Measurements from ENCODE around the gene OR8K5. TPM values are rescaled to one million over a fixed set of nuclear protein-coding genes. Genes with fewer than 3 reads are reported as not detected.
"Not testable (repeated sequence)": the region's sequence is repeated elsewhere in the genome, so short reads cannot be mapped to it uniquely, and the experiment has no call there.

The OR8K5 gene, protein sequence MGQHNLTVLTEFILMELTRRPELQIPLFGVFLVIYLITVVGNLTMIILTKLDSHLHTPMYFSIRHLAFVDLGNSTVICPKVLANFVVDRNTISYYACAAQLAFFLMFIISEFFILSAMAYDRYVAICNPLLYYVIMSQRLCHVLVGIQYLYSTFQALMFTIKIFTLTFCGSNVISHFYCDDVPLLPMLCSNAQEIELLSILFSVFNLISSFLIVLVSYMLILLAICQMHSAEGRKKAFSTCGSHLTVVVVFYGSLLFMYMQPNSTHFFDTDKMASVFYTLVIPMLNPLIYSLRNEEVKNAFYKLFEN
- not detected in 2 replicates for total RNA-seq (2014; rRNA removed; shearing (Covaris generic))

DNA sequence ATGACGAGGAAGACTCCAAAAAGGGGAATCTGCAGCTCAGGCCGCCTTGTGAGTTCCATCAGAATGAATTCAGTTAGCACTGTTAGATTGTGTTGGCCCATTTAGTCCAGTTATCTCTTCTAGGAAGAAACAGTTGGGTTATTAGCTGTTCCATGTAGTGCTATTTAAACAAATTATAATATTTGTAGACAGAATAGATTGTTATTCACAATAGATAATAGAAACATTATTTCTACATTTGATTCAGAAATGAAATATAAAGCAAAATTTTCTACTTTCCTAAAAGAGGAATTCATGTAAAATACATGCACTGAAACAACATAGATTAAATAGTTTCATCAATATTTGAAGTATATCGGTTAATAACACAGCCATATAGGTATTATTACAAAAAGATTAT lies at the start of gene OR8K5:
TSS of gene OR8K5 (minus strand) at position 101 of the 400 bp plus-strand sequence. CDS start at position 101, 0 bp downstream.
- DNase-seq (ENCODE audit: low read depth), result no peak

DNA sequence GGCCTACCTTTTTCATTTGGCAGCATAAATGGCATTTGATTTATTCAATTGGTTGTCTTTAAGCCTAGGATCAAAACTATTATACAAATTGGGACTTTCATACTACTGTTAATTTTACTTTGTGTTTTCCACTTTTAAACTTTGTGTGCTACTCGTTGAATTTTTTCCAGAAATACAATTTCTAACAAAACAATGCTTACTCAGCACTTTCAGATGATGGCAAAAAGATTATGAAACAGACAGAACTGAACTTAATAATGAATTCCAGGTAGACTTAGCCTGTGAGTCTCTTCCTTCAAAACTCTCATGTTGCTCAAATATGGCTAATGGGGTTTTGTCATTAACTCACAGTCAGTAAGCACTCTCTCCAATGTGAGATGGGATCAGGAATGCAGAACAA lies 47.7 kb upstream of the OR8K5 start:
- DNase-seq (ENCODE audit: low read depth), result no peak

DNA sequence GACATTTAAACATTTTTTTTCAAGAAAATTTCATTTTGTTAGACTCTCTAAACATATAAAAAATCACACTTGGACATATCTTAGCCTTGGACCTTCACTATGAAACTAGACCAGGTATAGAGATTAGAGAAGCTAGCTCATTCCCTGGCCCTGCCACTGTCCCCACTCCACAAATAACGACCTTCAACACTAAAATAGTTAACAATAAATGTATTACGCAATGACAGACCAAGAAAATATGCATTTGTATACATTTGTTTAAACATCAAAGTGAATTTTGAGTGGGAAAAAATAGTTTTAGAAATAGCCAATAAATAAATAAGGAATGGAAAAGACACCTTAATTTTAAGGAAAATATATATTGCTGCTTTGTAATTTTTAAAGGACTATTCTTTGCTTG lies 37.2 kb upstream of the OR8K5 start:
- no peak for DNase-seq (ENCODE audit: low read depth)

DNA sequence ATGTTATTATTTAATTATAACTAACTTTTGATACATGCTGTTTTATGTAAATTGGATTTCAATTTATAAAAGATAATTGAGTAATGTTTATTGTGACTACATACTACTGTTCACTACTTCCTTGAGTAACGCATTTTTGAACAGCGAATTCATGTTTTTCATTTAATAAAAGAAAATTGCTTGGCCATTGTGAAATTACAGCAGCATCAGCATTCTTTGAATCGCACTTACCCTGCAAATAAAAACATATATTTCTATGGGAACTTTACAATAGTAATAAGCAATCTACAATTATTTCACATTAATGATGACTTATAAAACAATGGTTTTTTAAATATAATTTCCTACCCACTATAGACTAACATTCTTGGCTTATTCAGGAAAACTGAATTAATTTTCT lies 36.6 kb upstream of the OR8K5 start:
- no peak for DNase-seq (ENCODE audit: low read depth)

DNA sequence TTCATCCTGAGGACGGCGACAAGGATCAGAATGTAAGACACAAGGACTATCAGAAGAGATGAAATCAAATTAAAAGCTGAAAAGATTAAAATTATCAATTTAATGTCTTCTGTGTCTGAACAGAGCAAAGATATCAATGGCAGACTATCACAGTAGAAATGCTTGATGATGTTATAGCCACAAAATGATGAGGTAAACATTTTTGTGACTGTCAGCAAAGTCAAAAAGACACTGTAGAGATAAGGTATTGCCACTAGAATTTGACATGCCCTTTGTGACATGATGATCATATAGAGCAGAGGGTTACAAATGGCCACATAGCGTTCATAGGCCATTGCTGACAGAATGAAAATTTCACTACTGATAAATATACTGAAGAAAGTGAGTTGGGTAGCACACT lies 28.5 kb upstream of the OR8K5 start:
- DNase-seq (ENCODE audit: low read depth), result no peak

DNA sequence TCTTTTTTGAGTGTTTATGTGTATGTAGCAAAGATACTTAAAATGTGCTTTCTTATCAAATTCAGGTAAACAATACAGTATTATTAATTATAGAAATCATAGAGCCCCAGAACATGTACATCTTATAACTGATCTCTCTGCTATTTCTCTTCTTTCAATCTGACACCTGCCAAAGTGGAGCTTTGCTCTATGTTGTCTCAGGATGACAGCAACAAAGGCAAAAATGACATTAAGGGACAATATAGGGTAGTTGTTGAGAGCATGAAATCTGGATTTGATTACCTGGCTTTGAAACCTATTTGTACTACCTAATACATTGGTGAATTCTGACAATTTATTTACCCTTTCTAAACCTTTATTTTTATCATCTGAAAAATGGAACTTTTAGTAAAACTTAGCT lies 23.3 kb upstream of the OR8K5 start:
- no peak for DNase-seq (ENCODE audit: low read depth)

DNA sequence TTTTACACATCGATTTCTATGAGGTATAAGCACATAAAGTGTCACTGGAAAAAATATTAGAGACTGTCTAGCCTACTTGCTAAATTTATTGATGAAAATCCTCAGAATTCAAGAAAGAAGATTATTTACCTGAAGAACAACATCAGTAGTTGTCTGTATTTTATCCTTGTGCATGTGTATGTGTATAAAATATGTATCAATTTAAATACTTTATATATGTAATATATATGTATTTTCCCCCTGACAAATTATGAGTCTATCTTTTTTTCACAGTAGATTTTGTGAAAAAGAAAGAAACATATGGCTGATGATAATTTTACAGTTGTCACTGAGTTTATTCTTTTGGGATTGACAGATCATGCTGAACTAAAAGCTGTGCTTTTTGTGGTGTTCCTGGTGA lies 16.2 kb upstream of the OR8K5 start, which contains the start of gene OR5J2:
TSS of gene OR5J2 (plus strand) at position 301 of the 400 bp plus-strand sequence. CDS start at position 301, 0 bp downstream.
- DNase-seq (ENCODE audit: low read depth), result no peak

DNA sequence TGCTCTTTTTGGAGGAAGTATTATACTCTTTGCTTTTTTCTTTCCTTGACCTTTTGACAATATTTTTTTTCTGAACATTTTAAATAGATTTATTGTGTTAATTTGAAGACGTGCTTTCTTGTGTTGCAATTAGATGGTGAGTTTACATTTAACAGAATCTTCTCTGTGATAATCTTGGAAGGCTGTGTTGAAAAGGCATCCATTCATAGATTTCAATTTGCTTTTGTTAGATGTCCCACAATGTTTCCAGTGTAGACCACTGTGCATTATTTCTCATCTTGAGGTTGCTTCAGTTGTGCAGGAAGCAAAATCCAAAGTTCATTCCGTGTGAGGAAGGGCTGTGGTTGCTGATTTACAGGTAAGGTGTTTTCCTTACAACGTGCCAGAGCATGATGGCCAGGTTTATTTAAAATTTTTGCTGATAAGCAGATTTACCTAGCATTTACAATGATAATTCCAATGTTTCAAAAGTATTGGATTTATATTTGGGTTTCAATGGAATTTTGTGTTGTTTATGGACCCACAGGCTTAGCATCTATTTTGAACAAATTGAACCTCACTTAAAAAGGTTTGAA lies 12.2 kb upstream of the OR8K5 start:
- DNase-seq (ENCODE audit: low read depth), result no peak

DNA sequence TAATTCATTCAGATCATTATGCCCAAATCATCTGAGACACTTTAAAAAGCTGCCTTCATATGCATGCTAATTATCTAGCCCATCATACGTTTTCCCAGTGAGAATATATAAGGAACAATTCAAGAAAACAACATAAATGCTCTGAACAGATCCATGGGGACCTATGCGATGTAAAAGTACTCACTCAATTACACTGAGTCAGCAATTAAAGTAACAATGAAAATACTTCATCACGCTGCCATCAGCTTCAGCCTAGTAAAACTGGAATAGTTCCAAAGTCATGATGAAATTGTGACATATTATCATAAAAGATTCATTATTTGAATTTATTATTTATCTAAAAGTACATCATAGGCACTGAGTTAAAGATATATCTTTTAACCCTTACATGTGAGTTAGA lies 3.7 kb upstream of the OR8K5 start:
- DNase-seq (ENCODE audit: low read depth), result no peak

DNA sequence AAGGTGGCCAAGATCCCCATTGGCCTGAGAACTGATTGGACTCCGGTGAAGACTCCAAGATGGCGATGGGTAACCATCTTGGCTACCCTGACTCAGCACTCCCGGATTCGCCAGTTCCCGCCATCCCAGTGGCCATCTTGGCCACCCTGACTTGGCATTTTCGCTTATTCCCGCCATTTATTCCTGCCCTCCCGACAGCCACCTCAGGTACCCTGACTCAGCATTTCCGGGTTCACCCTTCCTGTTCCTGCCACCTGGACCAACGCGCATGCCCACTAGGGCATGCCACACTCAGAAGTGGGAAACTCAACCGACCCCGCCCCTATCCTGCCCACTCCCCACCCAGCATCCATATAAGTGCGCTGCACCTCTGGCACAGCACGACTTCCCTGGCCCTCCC lies 7.8 kb downstream of the OR8K5 start:
- DNase-seq (ENCODE audit: low read depth), result no peak

DNA sequence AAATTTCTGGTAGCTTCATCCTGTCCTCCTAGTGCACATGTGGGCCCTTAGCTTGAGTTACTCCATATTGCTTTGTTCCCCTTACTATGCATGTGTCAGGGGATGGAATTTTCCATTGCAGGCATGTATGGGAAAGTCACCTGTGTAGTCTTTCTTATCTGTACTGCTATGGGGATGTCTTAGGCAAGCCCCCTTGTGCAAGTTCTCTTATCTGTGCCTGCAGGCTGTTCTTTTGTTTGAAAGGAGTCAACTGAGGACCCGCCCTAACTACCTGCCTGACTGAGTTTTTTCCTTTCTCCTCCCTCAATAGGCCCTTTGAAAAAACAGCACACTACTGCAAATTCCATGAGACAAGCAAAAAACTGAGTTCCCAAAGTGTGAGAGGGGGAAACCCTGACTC lies 8.7 kb downstream of the OR8K5 start:
- DNase-seq (ENCODE audit: low read depth), result no peak

DNA sequence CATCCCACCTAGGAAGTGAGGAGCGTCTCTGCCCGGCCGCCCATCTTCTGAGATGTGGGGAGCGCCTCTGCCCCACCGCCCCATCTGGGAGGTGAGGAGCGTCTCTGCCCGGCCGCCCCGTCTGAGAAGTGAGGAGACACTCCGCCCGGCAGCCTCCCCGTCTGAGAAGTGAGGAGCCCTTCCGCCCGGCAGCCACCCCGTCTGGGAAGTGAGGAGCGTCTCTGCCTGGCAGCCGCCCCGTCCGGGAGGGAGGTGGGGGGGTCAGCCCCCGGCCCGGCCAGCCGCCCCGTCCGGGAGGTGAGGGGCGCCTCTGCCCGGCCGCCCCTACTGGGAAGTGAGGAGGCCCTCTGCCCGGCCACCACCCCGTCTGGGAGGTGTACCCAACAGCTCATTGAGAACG lies 16.4 kb downstream of the OR8K5 start:
- DNase-seq (ENCODE audit: low read depth), result not testable (repeated sequence)

DNA sequence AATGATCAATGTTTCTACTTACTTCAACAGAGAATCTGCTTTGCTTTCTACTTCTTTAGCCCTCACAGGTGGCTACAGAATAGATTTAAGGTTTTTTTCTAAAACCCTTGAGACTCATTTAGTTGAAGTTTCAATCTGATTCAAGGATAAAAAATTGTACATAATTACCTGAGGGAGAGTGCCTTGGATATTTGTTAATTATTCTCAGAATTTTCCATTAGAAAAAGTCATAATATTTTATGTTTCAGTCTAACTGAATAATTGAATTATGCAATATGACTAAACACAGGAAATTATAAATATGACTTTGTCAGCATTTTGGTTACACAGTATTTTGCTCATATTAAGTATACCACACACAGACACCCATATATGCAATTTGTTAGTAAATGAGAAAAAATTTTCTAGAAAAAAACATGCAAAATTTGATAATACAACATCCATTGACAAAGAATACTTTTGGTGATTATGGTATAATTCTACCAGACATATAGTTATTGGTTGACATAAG lies 19.9 kb downstream of the OR8K5 start, which contains the start of gene OR8J3:
TSS of gene OR8J3 (minus strand) at position 51 of the 511 bp plus-strand sequence. CDS start 2,483 bp downstream, outside the sequence.
- no peak for DNase-seq (ENCODE audit: low read depth)

DNA sequence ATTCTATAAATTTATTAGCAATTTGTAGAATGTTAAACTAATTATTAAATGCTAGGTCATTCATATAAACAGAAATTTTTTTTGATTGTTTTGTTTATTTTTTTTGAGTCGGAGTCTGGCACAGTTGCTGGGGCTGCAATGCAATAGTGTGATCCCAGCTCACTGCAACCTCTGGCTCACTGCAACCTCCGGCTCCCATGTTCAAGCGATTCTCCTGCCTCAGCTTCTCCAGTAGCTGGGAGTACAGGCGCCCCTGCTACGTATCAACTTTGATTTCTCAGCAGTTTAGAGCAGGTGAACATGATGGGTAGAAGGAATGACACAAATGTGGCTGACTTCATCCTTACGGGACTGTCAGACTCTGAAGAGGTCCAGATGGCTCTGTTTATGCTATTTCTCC lies 38.0 kb downstream of the OR8K5 start, which contains the start of gene OR8H3:
TSS of gene OR8H3 (plus strand) at position 301 of the 400 bp plus-strand sequence. CDS start at position 301, 0 bp downstream.
- DNase-seq (ENCODE audit: low read depth), result no peak

Other genes with a start within 250 kb of the OR8K5 start
- not detected in 2 replicates for gene OR5W2, start 245.7 kb downstream of the OR8K5 start, total RNA-seq (2014; rRNA removed; shearing (Covaris generic))
- gene OR5I1, start 223.9 kb downstream of the OR8K5 start, total RNA-seq (2014; rRNA removed; shearing (Covaris generic)), result not detected in 2 replicates
- not detected in 2 replicates for gene OR10AG1, start 190.4 kb downstream of the OR8K5 start, total RNA-seq (2014; rRNA removed; shearing (Covaris generic))
- gene OR5F1, start 165.7 kb downstream of the OR8K5 start, total RNA-seq (2014; rRNA removed; shearing (Covaris generic)), result not detected in 2 replicates
- not detected in 2 replicates for gene OR5AS1, start 132.7 kb downstream of the OR8K5 start, total RNA-seq (2014; rRNA removed; shearing (Covaris generic))
- not detected in 2 replicates for gene OR8I2, start 67.0 kb downstream of the OR8K5 start, total RNA-seq (2014; rRNA removed; shearing (Covaris generic))
- gene OR8H2, start 56.6 kb downstream of the OR8K5 start, total RNA-seq (2014; rRNA removed; shearing (Covaris generic)), result not detected in 2 replicates
- not detected in 2 replicates for gene OR8H3, start 37.9 kb downstream of the OR8K5 start, total RNA-seq (2014; rRNA removed; shearing (Covaris generic))
- not detected in 2 replicates for gene OR8J3, start 20.1 kb downstream of the OR8K5 start, total RNA-seq (2014; rRNA removed; shearing (Covaris generic))
- gene OR5J2, start 16.3 kb upstream of the OR8K5 start, total RNA-seq (2014; rRNA removed; shearing (Covaris generic)), result not detected in 2 replicates
- gene OR5T2, start 73.9 kb upstream of the OR8K5 start, total RNA-seq (2014; rRNA removed; shearing (Covaris generic)), result not detected in 2 replicates
- not detected in 2 replicates for gene OR5T3, start 91.9 kb upstream of the OR8K5 start, total RNA-seq (2014; rRNA removed; shearing (Covaris generic))
- gene OR5T1, start 113.8 kb upstream of the OR8K5 start, total RNA-seq (2014; rRNA removed; shearing (Covaris generic)), result not detected in 2 replicates
- gene OR8H1, start 131.9 kb upstream of the OR8K5 start, total RNA-seq (2014; rRNA removed; shearing (Covaris generic)), result not detected in 2 replicates
- gene OR8K3, start 154.8 kb upstream of the OR8K5 start, total RNA-seq (2014; rRNA removed; shearing (Covaris generic)), result not detected in 2 replicates
- gene OR8K1, start 185.7 kb upstream of the OR8K5 start, total RNA-seq (2014; rRNA removed; shearing (Covaris generic)), result not detected in 2 replicates
- not detected in 2 replicates for gene OR8J1, start 194.0 kb upstream of the OR8K5 start, total RNA-seq (2014; rRNA removed; shearing (Covaris generic))
- gene OR8U1, start 215.3 kb upstream of the OR8K5 start, total RNA-seq (2014; rRNA removed; shearing (Covaris generic)), result not detected in 2 replicates

Data from M059J (cell line).